ENCODE data around the gene MIAT.

DNA sequence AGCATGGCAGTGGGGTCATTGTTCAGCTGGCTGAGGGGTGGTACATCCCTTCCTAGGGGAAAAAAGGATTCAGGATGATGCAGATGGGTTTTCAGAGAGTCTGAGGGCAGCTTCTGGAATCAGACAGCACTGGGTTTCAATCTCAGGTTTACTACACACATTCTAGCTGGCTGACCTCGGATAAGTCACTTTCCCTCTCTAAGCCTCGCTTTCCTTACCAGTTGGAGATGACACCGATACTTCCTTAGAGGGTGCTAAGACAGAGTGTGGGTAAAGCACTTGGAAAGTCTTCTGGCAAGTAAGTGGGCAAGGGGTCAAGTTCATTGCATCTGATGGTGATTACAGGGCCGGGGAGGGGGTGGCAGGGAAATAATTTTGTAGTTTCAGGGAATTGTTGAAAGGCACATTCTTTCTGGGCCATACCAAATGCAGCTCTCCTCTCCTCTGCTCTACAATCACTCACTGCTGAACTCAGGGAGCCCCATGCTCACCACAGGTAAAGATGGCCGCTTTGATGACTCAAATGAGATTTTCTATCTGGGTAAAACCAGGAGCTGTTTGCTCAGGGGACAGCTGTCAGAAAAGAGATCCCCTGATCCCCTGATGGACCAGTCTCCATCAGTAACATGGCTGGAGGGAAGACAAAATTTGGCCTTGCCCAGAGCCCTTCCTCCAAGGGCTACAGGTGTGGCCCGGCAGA lies 6.5 kb upstream of the MIAT start:
- TF ChIP-seq CTCF (IDR thresholded peaks at IDR 0.05): no peak
- TF ChIP-seq POLR2AphosphoS5 (IDR thresholded peaks at IDR 0.05): no peak
